PC-9 (cell line): ENCODE measurements around the gene CCDC117.
A peak's percentile ranks its signal among the peaks of the same experiment; 100 is the strongest.

Experiments
- EZH2 ChIP-seq: fragments of 200-600 bp; sonication (generic); IDR thresholded peaks from 2 replicates; pipeline ENCODE4 v1.8.0; 2017; ENCODE audit warnings: antibody characterized with exemption, low read depth
- TF ChIP-seq, protein P1 (sequence below): fragments of 200-600 bp; sonication (generic); conservative IDR thresholded peaks from 2 replicates; pipeline ENCODE4 v1.6.1; 2017; ENCODE audit warnings: mixed run types, antibody characterized with exemption, mild to moderate bottlenecking, moderate library complexity

DNA sequence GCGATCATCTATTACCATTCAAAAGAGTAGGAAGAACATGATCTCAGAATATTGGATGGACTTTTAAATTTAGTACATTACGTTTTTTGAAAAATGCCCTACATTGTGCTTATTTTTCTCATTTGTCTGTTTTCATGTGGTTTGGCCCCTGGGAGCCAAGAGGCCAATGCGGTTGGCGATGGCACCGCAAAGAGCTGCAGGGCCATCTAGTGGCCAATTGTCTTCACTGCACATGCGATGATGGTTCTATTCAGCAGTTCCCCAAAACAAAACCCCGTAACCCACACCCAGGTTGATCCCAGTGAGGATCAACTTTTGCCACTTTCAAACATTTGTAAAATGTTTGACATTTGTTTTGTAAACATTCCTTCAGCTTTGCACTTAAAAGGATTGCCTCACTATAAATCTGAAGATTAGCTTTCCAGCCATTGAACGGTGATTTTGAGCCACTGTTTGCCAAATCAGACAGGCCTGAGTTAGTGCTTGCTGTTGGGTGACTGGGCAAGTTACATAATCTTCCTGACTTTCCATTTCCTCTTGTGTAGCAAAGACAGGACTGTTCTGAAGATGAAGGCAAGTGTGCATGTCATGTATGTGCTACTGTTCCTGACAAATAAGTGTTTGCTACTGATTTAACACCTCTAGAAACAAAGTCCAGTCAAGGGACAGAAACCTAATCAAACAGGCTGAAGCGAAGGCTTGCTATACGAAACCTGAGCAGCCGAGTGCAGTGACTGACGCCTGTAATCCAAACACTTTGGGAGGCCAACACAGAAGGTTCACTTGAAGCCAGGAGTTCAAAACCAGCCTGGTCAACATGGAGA is 57.1 kb downstream of the CCDC117 start:
- TF ChIP-seq, protein P1, sequence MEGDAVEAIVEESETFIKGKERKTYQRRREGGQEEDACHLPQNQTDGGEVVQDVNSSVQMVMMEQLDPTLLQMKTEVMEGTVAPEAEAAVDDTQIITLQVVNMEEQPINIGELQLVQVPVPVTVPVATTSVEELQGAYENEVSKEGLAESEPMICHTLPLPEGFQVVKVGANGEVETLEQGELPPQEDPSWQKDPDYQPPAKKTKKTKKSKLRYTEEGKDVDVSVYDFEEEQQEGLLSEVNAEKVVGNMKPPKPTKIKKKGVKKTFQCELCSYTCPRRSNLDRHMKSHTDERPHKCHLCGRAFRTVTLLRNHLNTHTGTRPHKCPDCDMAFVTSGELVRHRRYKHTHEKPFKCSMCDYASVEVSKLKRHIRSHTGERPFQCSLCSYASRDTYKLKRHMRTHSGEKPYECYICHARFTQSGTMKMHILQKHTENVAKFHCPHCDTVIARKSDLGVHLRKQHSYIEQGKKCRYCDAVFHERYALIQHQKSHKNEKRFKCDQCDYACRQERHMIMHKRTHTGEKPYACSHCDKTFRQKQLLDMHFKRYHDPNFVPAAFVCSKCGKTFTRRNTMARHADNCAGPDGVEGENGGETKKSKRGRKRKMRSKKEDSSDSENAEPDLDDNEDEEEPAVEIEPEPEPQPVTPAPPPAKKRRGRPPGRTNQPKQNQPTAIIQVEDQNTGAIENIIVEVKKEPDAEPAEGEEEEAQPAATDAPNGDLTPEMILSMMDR: peak; percentile 97
- TF ChIP-seq EZH2: no peak
